ENCODE data around the gene LTA. TPM values are rescaled to one million over a fixed set of nuclear protein-coding genes. Genes with fewer than 3 reads are reported as not detected.

Gene LTA
- total RNA-seq, 1 donor from 2014 or later: not detected

DNA sequence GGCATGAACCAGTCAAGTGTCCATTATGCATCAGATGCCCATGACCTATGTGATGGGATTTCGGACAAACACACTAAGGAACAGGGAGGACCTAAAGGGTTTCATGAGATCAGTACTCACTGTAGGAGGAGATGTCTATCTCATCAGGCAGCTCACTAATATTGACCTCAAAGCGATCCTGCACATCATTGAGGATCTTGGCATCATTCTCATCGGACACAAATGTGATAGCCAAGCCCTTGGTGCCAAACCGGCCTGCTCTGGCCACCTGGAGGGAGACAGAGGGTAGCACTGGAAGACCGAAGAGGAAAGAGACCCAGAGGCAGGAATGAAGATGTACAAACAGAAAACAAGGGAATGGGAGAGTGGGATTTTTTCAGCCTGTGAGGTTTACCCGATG lies 41.4 kb upstream of the LTA start:
- TF ChIP-seq, protein P1, sequence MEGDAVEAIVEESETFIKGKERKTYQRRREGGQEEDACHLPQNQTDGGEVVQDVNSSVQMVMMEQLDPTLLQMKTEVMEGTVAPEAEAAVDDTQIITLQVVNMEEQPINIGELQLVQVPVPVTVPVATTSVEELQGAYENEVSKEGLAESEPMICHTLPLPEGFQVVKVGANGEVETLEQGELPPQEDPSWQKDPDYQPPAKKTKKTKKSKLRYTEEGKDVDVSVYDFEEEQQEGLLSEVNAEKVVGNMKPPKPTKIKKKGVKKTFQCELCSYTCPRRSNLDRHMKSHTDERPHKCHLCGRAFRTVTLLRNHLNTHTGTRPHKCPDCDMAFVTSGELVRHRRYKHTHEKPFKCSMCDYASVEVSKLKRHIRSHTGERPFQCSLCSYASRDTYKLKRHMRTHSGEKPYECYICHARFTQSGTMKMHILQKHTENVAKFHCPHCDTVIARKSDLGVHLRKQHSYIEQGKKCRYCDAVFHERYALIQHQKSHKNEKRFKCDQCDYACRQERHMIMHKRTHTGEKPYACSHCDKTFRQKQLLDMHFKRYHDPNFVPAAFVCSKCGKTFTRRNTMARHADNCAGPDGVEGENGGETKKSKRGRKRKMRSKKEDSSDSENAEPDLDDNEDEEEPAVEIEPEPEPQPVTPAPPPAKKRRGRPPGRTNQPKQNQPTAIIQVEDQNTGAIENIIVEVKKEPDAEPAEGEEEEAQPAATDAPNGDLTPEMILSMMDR (conservative IDR thresholded peaks at IDR 0.05; ENCODE audit: low read depth, low read length): no peak
- DNase-seq (ENCODE audit: low read depth): no peak

DNA sequence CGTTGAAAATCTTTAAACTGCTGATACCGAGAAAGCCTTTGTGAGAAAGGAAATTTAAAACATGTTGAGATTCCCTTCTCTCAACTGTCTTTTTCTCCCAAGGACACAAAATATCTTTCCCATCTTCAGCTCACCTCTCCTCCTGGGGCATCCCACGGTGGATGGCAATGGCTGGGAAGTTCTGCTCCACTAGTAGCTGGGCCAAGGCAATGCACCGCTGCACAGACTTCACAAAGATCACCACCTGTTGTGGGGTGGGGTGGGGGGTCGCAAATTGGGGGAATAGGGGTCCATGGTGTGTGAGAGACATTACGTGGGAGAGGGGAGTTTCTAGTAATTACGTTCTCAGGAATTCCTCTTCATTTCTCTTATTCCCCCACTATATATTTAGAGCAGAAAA lies 40.9 kb upstream of the LTA start:
- H3K4me3 ChIP-seq (ENCODE audit: low read depth, low read length): no peak overlapping the region
- TF ChIP-seq, protein P1 (conservative IDR thresholded peaks at IDR 0.05; ENCODE audit: low read depth, low read length): no peak
- no peak for DNase-seq (ENCODE audit: low read depth)

More for the DNA sequence above, 41.4 kb upstream of the LTA start:
- no peak overlapping the region for H3K4me3 ChIP-seq (ENCODE audit: low read depth, low read length)

DNA sequence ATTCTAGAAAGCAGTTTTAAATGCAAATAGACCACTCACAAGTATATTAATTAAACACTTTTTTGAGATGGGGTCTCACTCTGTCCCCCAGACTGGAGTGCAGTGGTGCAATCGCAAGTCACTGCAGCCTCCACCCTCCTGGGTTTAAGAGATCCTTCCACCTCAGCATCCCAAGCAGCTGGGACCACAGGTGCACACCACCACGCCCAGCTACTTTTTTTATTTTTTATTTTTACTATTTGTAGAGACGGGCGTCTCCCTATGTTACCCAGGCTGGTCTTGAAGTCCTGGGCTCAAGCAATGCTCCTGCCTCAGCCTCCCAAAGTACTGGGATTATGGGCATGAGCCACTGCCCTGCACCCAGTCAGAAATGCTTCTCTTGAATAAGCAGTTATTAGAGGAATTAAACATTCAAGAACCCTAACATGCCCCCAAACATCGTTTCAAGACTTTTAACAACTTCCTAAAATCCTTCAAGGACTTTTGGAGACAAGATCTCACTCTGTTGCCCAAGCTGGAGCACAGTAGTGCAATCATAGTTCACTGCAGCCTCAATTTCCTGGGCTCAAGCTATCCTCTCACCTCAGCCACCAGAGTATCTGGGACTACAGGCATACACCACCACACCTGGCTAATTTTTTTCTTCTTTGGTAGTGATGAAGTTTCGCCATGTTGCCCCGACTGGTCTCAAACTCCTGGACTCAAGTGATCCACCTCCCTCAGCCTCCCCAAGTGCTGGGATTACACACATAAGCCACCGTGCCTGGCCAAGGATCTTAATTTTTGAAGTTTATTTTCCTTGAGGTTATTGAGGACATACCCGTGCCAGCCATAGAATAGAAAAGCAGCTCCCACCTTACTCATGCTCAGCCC lies 40.1 kb upstream of the LTA start:
- no peak for DNase-seq (ENCODE audit: low read depth)
- H3K4me3 ChIP-seq (ENCODE audit: low read depth, low read length): no peak overlapping the region
- TF ChIP-seq, protein P1 (conservative IDR thresholded peaks at IDR 0.05; ENCODE audit: low read depth, low read length): no peak

DNA sequence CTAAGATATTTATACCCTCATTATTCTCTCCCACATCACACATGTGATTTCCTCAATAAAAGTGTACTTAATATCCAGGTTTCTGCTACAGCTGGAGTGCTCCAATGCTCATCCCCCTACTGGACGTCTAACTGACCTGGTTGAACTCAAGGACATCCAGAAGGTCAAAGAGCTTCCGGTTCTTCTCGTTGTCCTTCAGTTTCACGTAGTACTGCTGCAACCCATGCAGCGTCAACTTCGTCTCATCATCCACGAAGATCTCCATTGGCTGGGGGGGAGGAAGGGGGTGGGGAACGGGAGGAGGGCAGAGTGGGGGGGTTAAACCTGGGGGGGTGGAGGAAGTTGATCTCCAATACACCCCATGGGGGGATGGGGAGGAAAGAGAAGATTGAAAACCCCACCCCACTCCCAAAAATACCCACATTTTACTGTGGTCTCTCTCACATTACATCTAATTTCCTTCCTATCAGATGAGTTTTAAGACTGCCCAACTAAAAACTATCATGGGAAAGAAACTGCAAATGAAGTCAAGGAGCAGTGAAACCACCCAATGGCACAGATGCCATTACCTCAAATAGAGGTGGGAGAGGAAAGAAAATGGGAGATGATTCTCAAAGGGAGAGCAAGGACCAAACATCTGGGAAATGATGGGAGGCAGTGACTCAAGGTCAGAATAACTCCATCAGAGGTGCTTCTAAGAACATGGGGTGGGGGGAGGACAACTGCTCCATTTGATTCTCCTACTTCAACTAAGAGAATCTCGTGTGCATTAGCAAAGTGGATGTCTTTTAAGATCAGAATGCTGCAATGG lies 39.2 kb upstream of the LTA start:
- TF ChIP-seq, protein P1 (conservative IDR thresholded peaks at IDR 0.05; ENCODE audit: low read depth, low read length): no peak
- H3K4me3 ChIP-seq (ENCODE audit: low read depth, low read length): no peak overlapping the region
- DNase-seq (ENCODE audit: low read depth): no peak

DNA sequence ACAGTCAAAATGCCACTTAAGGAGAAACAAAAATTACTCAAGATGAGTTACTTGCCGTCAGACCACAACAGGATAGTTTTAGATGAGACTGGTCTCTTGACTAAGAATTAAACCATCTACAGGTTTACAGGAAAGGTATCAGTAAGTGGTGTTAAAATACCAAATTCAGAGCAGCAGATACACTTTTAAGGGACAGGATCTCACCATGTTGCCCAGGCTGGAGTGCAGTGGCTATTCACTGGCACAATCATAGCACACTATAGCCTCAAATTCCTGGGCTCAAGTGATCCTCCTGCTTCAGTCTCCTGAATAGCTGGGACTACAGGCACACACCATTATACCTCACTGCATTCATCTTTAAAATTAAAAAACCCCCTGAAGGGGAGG lies 38.6 kb upstream of the LTA start:
- TF ChIP-seq, protein P1 (conservative IDR thresholded peaks at IDR 0.05; ENCODE audit: low read depth, low read length): no peak
- H3K4me3 ChIP-seq (ENCODE audit: low read depth, low read length): no peak overlapping the region
- DNase-seq (ENCODE audit: low read depth): no peak

DNA sequence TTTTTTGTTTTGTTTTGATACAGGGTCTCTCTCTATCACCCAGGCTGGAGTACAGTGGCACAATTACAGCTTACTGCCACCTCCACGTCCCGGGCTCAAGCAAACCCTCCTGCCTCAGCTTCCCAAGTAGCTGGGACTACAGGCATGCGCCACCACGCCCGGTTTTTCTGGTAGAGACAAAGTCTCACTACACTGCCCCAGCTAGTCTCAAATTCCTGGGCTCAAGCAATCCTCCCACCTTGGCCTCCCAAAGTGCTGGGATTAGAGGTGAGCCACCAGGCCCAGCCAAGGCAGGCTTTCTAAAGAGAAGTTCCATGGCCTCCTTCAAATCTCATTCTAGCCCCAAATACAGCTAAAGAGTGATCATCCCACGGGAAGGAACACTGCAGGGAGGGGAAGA lies 38.1 kb upstream of the LTA start:
- no peak for DNase-seq (ENCODE audit: low read depth)
- TF ChIP-seq, protein P1 (conservative IDR thresholded peaks at IDR 0.05; ENCODE audit: low read depth, low read length): no peak
- no peak overlapping the region for H3K4me3 ChIP-seq (ENCODE audit: low read depth, low read length)

Data from epithelial cell of proximal tubule (primary cell).